Osteocyte (in vitro differentiated cells): Measurements from ENCODE around the gene GUSB. TPM values are rescaled to one million over a fixed set of nuclear protein-coding genes. Genes with fewer than 3 reads are reported as not detected.

Source experiments
- DNase-seq: peaks from one replicate; pipeline ENCODE4 v3.0.0; 2021; ENCODE audit warnings: mixed read lengths; ENCODE audit not compliant: unreplicated experiment; ENCODE audit errors: extremely low spot score
- H3K27ac Mint-ChIP-seq: one replicate; pipeline ENCODE4 v1.8.0; 2021; ENCODE audit warnings: mild to moderate bottlenecking, mixed read lengths; ENCODE audit not compliant: unreplicated experiment
- H3K27me3 Mint-ChIP-seq: one replicate; pipeline ENCODE4 v1.8.0; 2021; ENCODE audit warnings: mixed read lengths; ENCODE audit not compliant: unreplicated experiment
- H3K36me3 Mint-ChIP-seq: one replicate; pipeline ENCODE4 v1.8.0; 2021; ENCODE audit warnings: mixed read lengths; ENCODE audit not compliant: unreplicated experiment
- H3K4me1 Mint-ChIP-seq: one replicate; pipeline ENCODE4 v1.8.0; 2021; ENCODE audit warnings: mixed read lengths; ENCODE audit not compliant: unreplicated experiment
- H3K4me3 Mint-ChIP-seq: one replicate; pipeline ENCODE4 v1.8.0; 2021; ENCODE audit warnings: mild to moderate bottlenecking, moderate library complexity, mixed read lengths; ENCODE audit not compliant: unreplicated experiment
- H3K9me3 Mint-ChIP-seq: one replicate; pipeline ENCODE4 v1.8.0; 2021; ENCODE audit warnings: mixed read lengths; ENCODE audit not compliant: unreplicated experiment
- CTCF ChIP-seq: fragments of 200-600 bp; sonication (generic); IDR thresholded peaks from 2 replicates; pipeline ENCODE4 v1.5.0; 2021; ENCODE audit warnings: antibody characterized with exemption, mild to moderate bottlenecking, moderate library complexity
- total RNA-seq: library from RNA; stranded (reverse); gene quantifications from 2 replicates; pipeline ENCODE4 v1.2.1, GENCODE V29; 2021

The GUSB gene
- total RNA-seq, 1 donor from 2014 or later, result 48.2 TPM

- TF ChIP-seq CTCF, result no peak
- no peaks in the 10 kb centered on the region for H3K27me3 Mint-ChIP-seq
- no peak for DNase-seq
- peaks cover under 1% of the 10 kb centered on the region for H3K36me3 Mint-ChIP-seq
- peaks cover 12% of the 10 kb centered on the region for H3K4me1 Mint-ChIP-seq
- no peaks in the 10 kb centered on the region for H3K9me3 Mint-ChIP-seq
- H3K27ac Mint-ChIP-seq, result no peak overlapping the region
- peak overlapping the region; percentile 14 for H3K4me3 Mint-ChIP-seq
Measured at GRCh38 chr7:65978891-65979582, 3.0 kb downstream of the GUSB start.

- H3K36me3 Mint-ChIP-seq, result peaks cover 7% of the 10 kb centered on the region
- no peak overlapping the region for H3K27ac Mint-ChIP-seq
- no peak for TF ChIP-seq CTCF
Measured at GRCh38 chr7:65976659-65977196, 5.3 kb downstream of the GUSB start.

GRCh38 chr7:65975814-65976445, 6.1 kb downstream of the GUSB start:
- H3K9me3 Mint-ChIP-seq, result no peaks in the 10 kb centered on the region

More at GRCh38 chr7:65976659-65977196, 5.3 kb downstream of the GUSB start:
- no peak for DNase-seq
- Mint-ChIP-seq H3K4me3 (no peak overlapping the region), H3K27me3 (no peaks in the 10 kb centered on the region), H3K4me1 (peaks cover 10% of the 10 kb centered on the region), H3K9me3 (no peaks in the 10 kb centered on the region)

GRCh38 chr7:65974876-65975275, 7.1 kb downstream of the GUSB start:
- Mint-ChIP-seq H3K9me3 (no peaks in the 10 kb centered on the region), H3K27me3 (no peaks in the 10 kb centered on the region), H3K4me1 (no peaks in the 10 kb centered on the region), H3K27ac (no peak overlapping the region), H3K4me3 (no peak overlapping the region), H3K36me3 (peaks cover 8% of the 10 kb centered on the region)
- no peak for DNase-seq
- no peak for TF ChIP-seq CTCF

More at GRCh38 chr7:65975814-65976445, 6.1 kb downstream of the GUSB start:
- no peak for DNase-seq
- Mint-ChIP-seq H3K4me3 (no peak overlapping the region), H3K27me3 (no peaks in the 10 kb centered on the region), H3K4me1 (peaks cover 8% of the 10 kb centered on the region), H3K36me3 (peaks cover 7% of the 10 kb centered on the region), H3K27ac (no peak overlapping the region)
- TF ChIP-seq CTCF, result no peak

- no peaks in the 10 kb centered on the region for H3K4me1 Mint-ChIP-seq
- no peak overlapping the region for H3K4me3 Mint-ChIP-seq
- DNase-seq, result no peak
Measured at GRCh38 chr7:65974191-65974801, 7.7 kb downstream of the GUSB start.

More at GRCh38 chr7:65974191-65974801, 7.7 kb downstream of the GUSB start:
- Mint-ChIP-seq H3K9me3 (no peaks in the 10 kb centered on the region), H3K27me3 (no peaks in the 10 kb centered on the region), H3K36me3 (peaks cover 13% of the 10 kb centered on the region), H3K27ac (no peak overlapping the region)
- TF ChIP-seq CTCF, result no peak
